Neural progenitor cell (in vitro differentiated cells): ENCODE measurements around the gene OR52A1. TPM values are rescaled to one million over a fixed set of nuclear protein-coding genes. Genes with fewer than 3 reads are reported as not detected.

Experiments
- DNase-seq: peaks from one replicate; pipeline ENCODE4 v3.0.0-alpha.2; 2016; ENCODE audit warnings: low spot score
- H2AFZ ChIP-seq: fragments of 200-600 bp; sonication (generic); replicated peaks from 2 replicates; pipeline ENCODE4 v1.6.1; 2016; ENCODE audit warnings: antibody characterized with exemption
- H3F3A ChIP-seq: fragments of 200-600 bp; sonication (generic); 2 replicates; pipeline ENCODE4 v1.6.1; 2016; ENCODE audit warnings: antibody characterized with exemption, low read depth
- H3K27ac ChIP-seq: fragments of 200-600 bp; sonication (generic); 2 replicates; pipeline ENCODE4 v1.5.1; 2016; ENCODE audit warnings: mild to moderate bottlenecking
- H3K27me3 ChIP-seq: fragments of 200-600 bp; sonication (generic); 2 replicates; pipeline ENCODE4 v1.6.1; 2016; ENCODE audit warnings: mild to moderate bottlenecking, moderate library complexity
- H3K36me3 ChIP-seq: fragments of 200-600 bp; sonication (generic); 2 replicates; pipeline ENCODE4 v1.5.1; 2016
- H3K4me1 ChIP-seq: fragments of 200-600 bp; sonication (generic); 2 replicates; pipeline ENCODE4 v1.6.1; 2016; ENCODE audit warnings: mixed run types
- H3K4me2 ChIP-seq: fragments of 200-600 bp; sonication (generic); 2 replicates; pipeline ENCODE4 v1.6.1; 2016
- H3K4me3 ChIP-seq: fragments of 200-600 bp; sonication (generic); 2 replicates; pipeline ENCODE4 v1.5.1; 2016
- H3K79me2 ChIP-seq: fragments of 200-600 bp; sonication (generic); 2 replicates; pipeline ENCODE4 v1.6.1; 2016; ENCODE audit warnings: low read depth
- H3K9ac ChIP-seq: fragments of 200-600 bp; sonication (generic); 2 replicates; pipeline ENCODE4 v1.6.1; 2016
- H3K9me3 ChIP-seq: fragments of 200-600 bp; sonication (generic); 2 replicates; pipeline ENCODE4 v1.5.1; 2016; ENCODE audit warnings: low read depth
- H4K20me1 ChIP-seq: fragments of 200-600 bp; sonication (generic); 2 replicates; pipeline ENCODE4 v1.6.1; 2016; ENCODE audit warnings: low read depth
- H3K27ac Mint-ChIP-seq: 3 replicates; pipeline ENCODE4 v1.8.0; 2021; ENCODE audit warnings: mixed read lengths
- H3K27me3 Mint-ChIP-seq: 2 replicates; pipeline ENCODE4 v1.8.0; 2022; ENCODE audit warnings: low read depth, mild to moderate bottlenecking, inconsistent platforms, moderate library complexity, mixed read lengths; ENCODE audit not compliant: insufficient read depth
- H3K36me3 Mint-ChIP-seq: 3 replicates; pipeline ENCODE4 v1.8.0; 2021; ENCODE audit warnings: mixed read lengths
- H3K4me1 Mint-ChIP-seq: 3 replicates; pipeline ENCODE4 v1.8.0; 2021; ENCODE audit warnings: mixed read lengths
- H3K4me3 Mint-ChIP-seq: 3 replicates; pipeline ENCODE4 v1.8.0; 2021; ENCODE audit warnings: mild to moderate bottlenecking, moderate library complexity, mixed read lengths
- H3K9me3 Mint-ChIP-seq: 3 replicates; pipeline ENCODE4 v1.8.0; 2020; ENCODE audit warnings: mixed read lengths
- EZH2 ChIP-seq: fragments of 200-600 bp; sonication (generic); IDR thresholded peaks from 2 replicates; pipeline ENCODE4 v1.6.1; 2017; ENCODE audit warnings: antibody characterized with exemption, mild to moderate bottlenecking, moderate library complexity
- EZH2phosphoT487 ChIP-seq: fragments of 200-600 bp; sonication (generic); IDR thresholded peaks from 2 replicates; pipeline ENCODE4 v1.6.1; 2017; ENCODE audit warnings: antibody characterized with exemption
- total RNA-seq: library from RNA; depleted of rRNA; stranded (reverse); fragments of >200 nt; gene quantifications from 2 replicates; pipeline ENCODE4 v1.2.3, GENCODE V29; 2015; ENCODE audit warnings: low replicate concordance
- TF ChIP-seq, protein P1 (sequence below): fragments of 200-600 bp; sonication (generic); IDR thresholded peaks from 2 replicates; pipeline ENCODE4 v1.5.1; 2017; ENCODE audit warnings: antibody characterized with exemption, mild to moderate bottlenecking

The OR52A1 gene
- total RNA-seq, 1 donor from 2014 or later = not detected

DNA sequence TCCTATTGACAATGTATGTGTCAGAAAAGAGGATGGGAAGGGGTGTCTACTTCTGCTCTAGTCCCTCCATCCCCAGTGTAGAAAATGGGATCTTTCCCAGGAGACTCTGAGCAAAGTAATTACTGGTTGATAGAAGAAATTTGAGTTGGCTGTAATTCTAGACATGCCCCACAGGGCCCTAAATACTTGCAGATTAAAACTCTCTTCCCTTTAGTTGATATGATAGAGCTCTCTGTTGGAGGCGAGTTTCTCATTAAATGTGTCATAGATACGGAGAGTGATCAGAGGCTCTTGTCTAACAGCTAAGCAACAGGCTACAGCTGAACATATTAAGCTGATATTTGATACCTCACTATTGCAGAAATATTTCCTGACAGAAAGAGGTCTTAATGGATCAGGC, 52.3 kb downstream of the OR52A1 start:
- no peak for DNase-seq

DNA sequence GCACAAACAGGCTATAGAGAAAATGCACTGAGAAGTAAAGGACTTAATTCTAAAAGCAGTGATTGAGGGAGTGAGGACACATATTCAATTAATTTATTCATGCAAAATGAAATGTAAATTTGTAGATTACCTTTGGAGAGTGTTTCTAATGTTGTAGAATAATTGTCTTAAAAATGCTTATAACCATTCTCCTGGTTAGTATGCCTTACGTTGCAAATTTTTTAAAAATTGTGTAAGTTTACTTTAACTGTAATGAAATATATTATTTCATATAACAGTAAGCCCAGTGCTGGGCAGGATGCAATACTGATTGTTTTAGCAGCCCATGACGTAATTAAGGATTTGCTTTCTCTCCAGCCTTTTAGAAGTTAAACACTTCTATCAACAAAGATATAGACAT, 58.5 kb downstream of the OR52A1 start:
- H3K4me3 Mint-ChIP-seq = no peak overlapping the region
- Histone ChIP-seq H3K36me3 (no peaks in the 10 kb centered on the region), H4K20me1 (no peaks in the 10 kb centered on the region), H3K4me2 (no peak overlapping the region), H3K9ac (no peak overlapping the region), H2AFZ (no peak overlapping the region), H3F3A (no peaks in the 10 kb centered on the region), H3K79me2 (no peaks in the 10 kb centered on the region), H3K27ac (no peak overlapping the region), H3K27me3 (no peaks in the 10 kb centered on the region), H3K4me3 (no peak overlapping the region), H3K4me1 (no peaks in the 10 kb centered on the region), H3K9me3 (no peaks in the 10 kb centered on the region)
- DNase-seq = no peak
- no peaks in the 10 kb centered on the region for H3K36me3 Mint-ChIP-seq
- no peak overlapping the region for H3K27ac Mint-ChIP-seq
- TF ChIP-seq EZH2 = no peak
- TF ChIP-seq, protein P1, sequence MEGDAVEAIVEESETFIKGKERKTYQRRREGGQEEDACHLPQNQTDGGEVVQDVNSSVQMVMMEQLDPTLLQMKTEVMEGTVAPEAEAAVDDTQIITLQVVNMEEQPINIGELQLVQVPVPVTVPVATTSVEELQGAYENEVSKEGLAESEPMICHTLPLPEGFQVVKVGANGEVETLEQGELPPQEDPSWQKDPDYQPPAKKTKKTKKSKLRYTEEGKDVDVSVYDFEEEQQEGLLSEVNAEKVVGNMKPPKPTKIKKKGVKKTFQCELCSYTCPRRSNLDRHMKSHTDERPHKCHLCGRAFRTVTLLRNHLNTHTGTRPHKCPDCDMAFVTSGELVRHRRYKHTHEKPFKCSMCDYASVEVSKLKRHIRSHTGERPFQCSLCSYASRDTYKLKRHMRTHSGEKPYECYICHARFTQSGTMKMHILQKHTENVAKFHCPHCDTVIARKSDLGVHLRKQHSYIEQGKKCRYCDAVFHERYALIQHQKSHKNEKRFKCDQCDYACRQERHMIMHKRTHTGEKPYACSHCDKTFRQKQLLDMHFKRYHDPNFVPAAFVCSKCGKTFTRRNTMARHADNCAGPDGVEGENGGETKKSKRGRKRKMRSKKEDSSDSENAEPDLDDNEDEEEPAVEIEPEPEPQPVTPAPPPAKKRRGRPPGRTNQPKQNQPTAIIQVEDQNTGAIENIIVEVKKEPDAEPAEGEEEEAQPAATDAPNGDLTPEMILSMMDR = no peak
- no peak for TF ChIP-seq EZH2phosphoT487
- H3K9me3 Mint-ChIP-seq = no peaks in the 10 kb centered on the region
- H3K4me1 Mint-ChIP-seq = no peaks in the 10 kb centered on the region
- no peaks in the 10 kb centered on the region for H3K27me3 Mint-ChIP-seq

More for the DNA sequence above, 52.3 kb downstream of the OR52A1 start:
- H3K9ac ChIP-seq = no peak overlapping the region
- H3K27ac ChIP-seq = no peak overlapping the region
- Mint-ChIP-seq H3K27me3 (peaks cover 2% of the 10 kb centered on the region), H3K4me1 (peaks cover 7% of the 10 kb centered on the region), H3K27ac (no peak overlapping the region), H3K36me3 (no peaks in the 10 kb centered on the region), H3K9me3 (no peaks in the 10 kb centered on the region), H3K4me3 (no peak overlapping the region)
- H3K79me2 ChIP-seq = no peaks in the 10 kb centered on the region
- H3K27me3 ChIP-seq = no peaks in the 10 kb centered on the region
- no peaks in the 10 kb centered on the region for H3K4me1 ChIP-seq
- no peaks in the 10 kb centered on the region for H3F3A ChIP-seq
- H3K9me3 ChIP-seq = no peaks in the 10 kb centered on the region
- H2AFZ ChIP-seq = no peak overlapping the region
- no peak overlapping the region for H3K4me2 ChIP-seq
- no peaks in the 10 kb centered on the region for H4K20me1 ChIP-seq
- no peaks in the 10 kb centered on the region for H3K36me3 ChIP-seq
- TF ChIP-seq, protein P1 = no peak
- TF ChIP-seq EZH2 = no peak
- no peak for TF ChIP-seq EZH2phosphoT487
- no peak overlapping the region for H3K4me3 ChIP-seq

Other genes with a start within 250 kb of the OR52A1 start
- gene OR51G2, start 235.4 kb downstream of the OR52A1 start, total RNA-seq = not detected in 2 replicates
- not detected in 2 replicates for gene OR51G1, start 230.4 kb downstream of the OR52A1 start, total RNA-seq
- not detected in 2 replicates for gene OR51A4, start 207.2 kb downstream of the OR52A1 start, total RNA-seq
- not detected in 2 replicates for gene OR51A2, start 199.0 kb downstream of the OR52A1 start, total RNA-seq
- not detected in 2 replicates for gene OR51L1, start 159.9 kb downstream of the OR52A1 start, total RNA-seq
- not detected in 2 replicates for gene OR52J3, start 108.2 kb downstream of the OR52A1 start, total RNA-seq
- gene OR52E2, start 95.1 kb downstream of the OR52A1 start, total RNA-seq = not detected in 2 replicates
- not detected in 2 replicates for gene OR52E1, start 85.2 kb downstream of the OR52A1 start, total RNA-seq
- not detected in 2 replicates for gene OR52A5, start 16.4 kb downstream of the OR52A1 start, total RNA-seq
- gene OR51V1, start 45.9 kb upstream of the OR52A1 start, total RNA-seq = not detected in 2 replicates
- gene HBB, start 72.3 kb upstream of the OR52A1 start, total RNA-seq = not detected in 2 replicates
- not detected in 2 replicates for gene HBD, start 79.7 kb upstream of the OR52A1 start, total RNA-seq
- gene HBG1, start 95.1 kb upstream of the OR52A1 start, total RNA-seq = not detected in 2 replicates
- gene HBG2, start 100.0 kb upstream of the OR52A1 start, total RNA-seq = not detected in 2 replicates
- gene HBE1, start 115.2 kb upstream of the OR52A1 start, total RNA-seq = not detected in 2 replicates
- gene OR51B4, start 147.2 kb upstream of the OR52A1 start, total RNA-seq = 0.22 TPM in 1 of 2 replicates, not detected in the other
- 0.40 TPM in 1 of 2 replicates, not detected in the other for gene OR51B2, start 169.5 kb upstream of the OR52A1 start, total RNA-seq
- gene OR51B5, start 188.8 kb upstream of the OR52A1 start, total RNA-seq = 0.22 TPM in 1 of 2 replicates, not detected in the other
- gene OR51B6, start 196.8 kb upstream of the OR52A1 start, total RNA-seq = not detected in 2 replicates
- not detected in 2 replicates for gene OR51M1, start 229.1 kb upstream of the OR52A1 start, total RNA-seq